Measurements from ENCODE around the gene RPL38.

DNA sequence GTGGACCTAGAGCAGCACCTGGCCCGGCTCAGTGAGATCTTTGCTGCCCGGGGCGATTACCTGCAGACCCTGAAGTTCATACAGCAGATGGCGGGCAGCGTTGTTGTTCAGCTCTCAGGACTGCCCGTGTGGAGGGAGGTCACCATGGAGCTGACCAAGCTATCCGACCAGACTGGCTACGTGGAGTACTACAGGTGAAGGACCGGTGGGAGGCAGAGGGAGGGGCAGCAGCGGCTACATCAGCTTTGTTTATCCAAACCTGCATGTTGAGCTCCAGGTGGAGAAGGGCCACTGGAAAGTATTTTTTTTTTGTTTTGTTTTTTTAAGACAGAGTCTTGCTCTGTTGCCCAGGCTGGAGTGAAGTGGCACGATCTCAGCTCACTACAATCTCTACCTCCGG is 33.8 kb downstream of the RPL38 start:
- TF ChIP-seq, protein P1, sequence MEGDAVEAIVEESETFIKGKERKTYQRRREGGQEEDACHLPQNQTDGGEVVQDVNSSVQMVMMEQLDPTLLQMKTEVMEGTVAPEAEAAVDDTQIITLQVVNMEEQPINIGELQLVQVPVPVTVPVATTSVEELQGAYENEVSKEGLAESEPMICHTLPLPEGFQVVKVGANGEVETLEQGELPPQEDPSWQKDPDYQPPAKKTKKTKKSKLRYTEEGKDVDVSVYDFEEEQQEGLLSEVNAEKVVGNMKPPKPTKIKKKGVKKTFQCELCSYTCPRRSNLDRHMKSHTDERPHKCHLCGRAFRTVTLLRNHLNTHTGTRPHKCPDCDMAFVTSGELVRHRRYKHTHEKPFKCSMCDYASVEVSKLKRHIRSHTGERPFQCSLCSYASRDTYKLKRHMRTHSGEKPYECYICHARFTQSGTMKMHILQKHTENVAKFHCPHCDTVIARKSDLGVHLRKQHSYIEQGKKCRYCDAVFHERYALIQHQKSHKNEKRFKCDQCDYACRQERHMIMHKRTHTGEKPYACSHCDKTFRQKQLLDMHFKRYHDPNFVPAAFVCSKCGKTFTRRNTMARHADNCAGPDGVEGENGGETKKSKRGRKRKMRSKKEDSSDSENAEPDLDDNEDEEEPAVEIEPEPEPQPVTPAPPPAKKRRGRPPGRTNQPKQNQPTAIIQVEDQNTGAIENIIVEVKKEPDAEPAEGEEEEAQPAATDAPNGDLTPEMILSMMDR (IDR thresholded peaks at IDR 0.05; ENCODE audit: low read depth, low read length, poor library complexity, severe bottlenecking) = no peak
- no peak for TF ChIP-seq EZH2phosphoT487 (IDR thresholded peaks at IDR 0.05; ENCODE audit: borderline replicate concordance, low read length)

Data from DOHH2 (cell line).